ENCODE measurements around the gene S100A4.
A peak's percentile ranks its signal among the peaks of the same experiment; 100 is the strongest.

Gene S100A4

GRCh38 chr1:153509729-153510354 is 35.8 kb downstream of the S100A4 start:
- DNase-seq (ENCODE audit: low read depth in 1 of 2, low spot score in 1 of 2), result peak; percentile 39 to 44

GRCh38 chr1:153509036-153509435 is 36.6 kb downstream of the S100A4 start:
- no peak for DNase-seq (ENCODE audit: low read depth in 1 of 2, low spot score in 1 of 2)

GRCh38 chr1:153507926-153508583 is 37.6 kb downstream of the S100A4 start:
- no peak for DNase-seq (ENCODE audit: low read depth in 1 of 2, low spot score in 1 of 2)

GRCh38 chr1:153506831-153507413 is 38.7 kb downstream of the S100A4 start:
- no peak for DNase-seq (ENCODE audit: low read depth in 1 of 2, low spot score in 1 of 2)

- no peak for DNase-seq (ENCODE audit: low read depth in 1 of 2, low spot score in 1 of 2)
Measured at GRCh38 chr1:153506386-153506785, 39.2 kb downstream of the S100A4 start.

- no peak for DNase-seq (ENCODE audit: low read depth in 1 of 2, low spot score in 1 of 2)
Measured at GRCh38 chr1:153505576-153505975, 40.0 kb downstream of the S100A4 start.

- no peak for DNase-seq (ENCODE audit: low read depth in 1 of 2, low spot score in 1 of 2)
Measured at GRCh38 chr1:153503766-153504165, 41.8 kb downstream of the S100A4 start.

GRCh38 chr1:153498746-153499145 is 46.9 kb downstream of the S100A4 start:
- no peak for DNase-seq (ENCODE audit: low read depth in 1 of 2, low spot score in 1 of 2)

GRCh38 chr1:153495536-153495935 is 50.1 kb downstream of the S100A4 start:
- DNase-seq (ENCODE audit: low read depth in 1 of 2, low spot score in 1 of 2), result no peak

GRCh38 chr1:153494976-153495535 is 50.5 kb downstream of the S100A4 start:
- DNase-seq (ENCODE audit: low read depth in 1 of 2, low spot score in 1 of 2), result peak; percentile 57

Data from activated T-helper 1 cell treated with anti-CD3 and anti-CD28 coated beads, Interleukin-2, amount 50 U/mL, for 16 hours (primary cell).